ENCODE results near the gene RASGEF1B. TPM values are rescaled to one million over a fixed set of nuclear protein-coding genes. Genes with fewer than 3 reads are reported as not detected.

Gene RASGEF1B
- total and polyA plus RNA-seq, 12 donors: 1.3 to 8.1 (median 3.4) TPM

- WGBS, 2 donors: 98 to 99% methylated on average over 25 of the region's 25 CpGs
- ATAC-seq: peak in 1 of 8 donors; percentile 9
- Histone ChIP-seq H3K27me3 (no peaks in the 10 kb centered on the region), H3K4me1 (no peaks in the 10 kb centered on the region), H3K4me3 (no peak overlapping the region), H3K36me3 (peaks cover 0 to 96% (median 23%) of the 10 kb centered on the region in 9 donors), H3K27ac (no peak overlapping the region), H3K9me3 (no peaks in the 10 kb centered on the region)
- no peak for DNase-seq
- intact Hi-C loops (cut with DNase I): no loop called here
- no peak for TF ChIP-seq CTCF (IDR thresholded peaks at IDR 0.05)
These were observed 42.1 kb downstream of the RASGEF1B start for GRCh38 chr4:81429607-81430006.

GRCh38 chr4:81429031-81429430 lies 42.7 kb downstream of the RASGEF1B start:
- H3K4me3 ChIP-seq: no peak overlapping the region
- H3K9me3 ChIP-seq: no peaks in the 10 kb centered on the region
- DNase-seq: no peak
- 71 to 74% methylated on average over 6 of the region's 6 CpGs for WGBS, 2 donors
- no peaks in the 10 kb centered on the region for H3K27me3 ChIP-seq
- no peak for ATAC-seq
- no peak overlapping the region for H3K27ac ChIP-seq
- H3K36me3 ChIP-seq: peaks cover 0 to 90% (median 23%) of the 10 kb centered on the region in 9 donors
- intact Hi-C loops (cut with DNase I): no loop called here
- TF ChIP-seq CTCF (IDR thresholded peaks at IDR 0.05): no peak
- no peaks in the 10 kb centered on the region for H3K4me1 ChIP-seq

GRCh38 chr4:81428002-81428401 lies 43.7 kb downstream of the RASGEF1B start:
- Histone ChIP-seq H3K4me1 (no peaks in the 10 kb centered on the region), H3K9me3 (no peaks in the 10 kb centered on the region), H3K36me3 (peaks cover 0 to 80% (median 16%) of the 10 kb centered on the region in 9 donors), H3K4me3 (no peak overlapping the region), H3K27ac (no peak overlapping the region), H3K27me3 (no peaks in the 10 kb centered on the region)
- 69 to 75% methylated on average over 3 of the region's 3 CpGs for WGBS, 2 donors
- TF ChIP-seq CTCF (IDR thresholded peaks at IDR 0.05): no peak
- DNase-seq: no peak
- no peak for ATAC-seq
- intact Hi-C loops (cut with DNase I): no loop called here

GRCh38 chr4:81427344-81427821 lies 44.3 kb downstream of the RASGEF1B start:
- WGBS, 2 donors: 41 to 46% methylated on average over 6 of the region's 6 CpGs
- Histone ChIP-seq H3K9me3 (no peaks in the 10 kb centered on the region), H3K4me1 (peaks cover 0 to 4% (median 0%) of the 10 kb centered on the region in 9 donors), H3K27me3 (no peaks in the 10 kb centered on the region), H3K4me3 (no peak overlapping the region), H3K36me3 (peaks cover 0 to 74% (median 16%) of the 10 kb centered on the region in 9 donors), H3K27ac (no peak overlapping the region)
- ATAC-seq (no peak), DNase-seq (no peak)
- intact Hi-C loops (cut with DNase I): no loop called here
- TF ChIP-seq CTCF (IDR thresholded peaks at IDR 0.05): no peak
